ENCODE measurements around the gene PCSK6.

The PCSK6 gene

GRCh38 chr15:101433396-101433795, 56.1 kb downstream of the PCSK6 start:
- TF ChIP-seq CTCF (IDR thresholded peaks at IDR 0.05; ENCODE audit: low read length, missing control alignments) = no peak
- no peak for DNase-seq (ENCODE audit: low read depth)
- H3K4me3 ChIP-seq (replicated peaks; ENCODE audit: low read depth, low read length) = no peak overlapping the region

- H3K4me3 ChIP-seq (replicated peaks; ENCODE audit: low read depth, low read length) = no peak overlapping the region
- TF ChIP-seq CTCF (IDR thresholded peaks at IDR 0.05; ENCODE audit: low read length, missing control alignments) = no peak
- no peak for DNase-seq (ENCODE audit: low read depth)
These were observed 56.5 kb downstream of the PCSK6 start for GRCh38 chr15:101432982-101433381.

GRCh38 chr15:101431748-101432147, 57.8 kb downstream of the PCSK6 start:
- no peak for TF ChIP-seq CTCF (IDR thresholded peaks at IDR 0.05; ENCODE audit: low read length, missing control alignments)
- DNase-seq (ENCODE audit: low read depth) = no peak
- no peak overlapping the region for H3K4me3 ChIP-seq (replicated peaks; ENCODE audit: low read depth, low read length)

- DNase-seq (ENCODE audit: low read depth) = no peak
- TF ChIP-seq CTCF (IDR thresholded peaks at IDR 0.05; ENCODE audit: low read length, missing control alignments) = no peak
- H3K4me3 ChIP-seq (replicated peaks; ENCODE audit: low read depth, low read length) = no peak overlapping the region
These were observed 58.2 kb downstream of the PCSK6 start for GRCh38 chr15:101431301-101431700.

GRCh38 chr15:101429646-101430045, 59.9 kb downstream of the PCSK6 start:
- H3K4me3 ChIP-seq (replicated peaks; ENCODE audit: low read depth, low read length) = no peak overlapping the region
- DNase-seq (ENCODE audit: low read depth) = no peak
- no peak for TF ChIP-seq CTCF (IDR thresholded peaks at IDR 0.05; ENCODE audit: low read length, missing control alignments)

- no peak for DNase-seq (ENCODE audit: low read depth)
- TF ChIP-seq CTCF (IDR thresholded peaks at IDR 0.05; ENCODE audit: low read length, missing control alignments) = no peak
- H3K4me3 ChIP-seq (replicated peaks; ENCODE audit: low read depth, low read length) = no peak overlapping the region
These were observed 60.3 kb downstream of the PCSK6 start for GRCh38 chr15:101429191-101429590.

GRCh38 chr15:101428758-101429157, 60.7 kb downstream of the PCSK6 start:
- TF ChIP-seq CTCF (IDR thresholded peaks at IDR 0.05; ENCODE audit: low read length, missing control alignments) = no peak
- no peak for DNase-seq (ENCODE audit: low read depth)
- H3K4me3 ChIP-seq (replicated peaks; ENCODE audit: low read depth, low read length) = no peak overlapping the region

All from fibroblast of pulmonary artery (primary cell).